ENCODE data around the gene PGLYRP4.

DNA sequence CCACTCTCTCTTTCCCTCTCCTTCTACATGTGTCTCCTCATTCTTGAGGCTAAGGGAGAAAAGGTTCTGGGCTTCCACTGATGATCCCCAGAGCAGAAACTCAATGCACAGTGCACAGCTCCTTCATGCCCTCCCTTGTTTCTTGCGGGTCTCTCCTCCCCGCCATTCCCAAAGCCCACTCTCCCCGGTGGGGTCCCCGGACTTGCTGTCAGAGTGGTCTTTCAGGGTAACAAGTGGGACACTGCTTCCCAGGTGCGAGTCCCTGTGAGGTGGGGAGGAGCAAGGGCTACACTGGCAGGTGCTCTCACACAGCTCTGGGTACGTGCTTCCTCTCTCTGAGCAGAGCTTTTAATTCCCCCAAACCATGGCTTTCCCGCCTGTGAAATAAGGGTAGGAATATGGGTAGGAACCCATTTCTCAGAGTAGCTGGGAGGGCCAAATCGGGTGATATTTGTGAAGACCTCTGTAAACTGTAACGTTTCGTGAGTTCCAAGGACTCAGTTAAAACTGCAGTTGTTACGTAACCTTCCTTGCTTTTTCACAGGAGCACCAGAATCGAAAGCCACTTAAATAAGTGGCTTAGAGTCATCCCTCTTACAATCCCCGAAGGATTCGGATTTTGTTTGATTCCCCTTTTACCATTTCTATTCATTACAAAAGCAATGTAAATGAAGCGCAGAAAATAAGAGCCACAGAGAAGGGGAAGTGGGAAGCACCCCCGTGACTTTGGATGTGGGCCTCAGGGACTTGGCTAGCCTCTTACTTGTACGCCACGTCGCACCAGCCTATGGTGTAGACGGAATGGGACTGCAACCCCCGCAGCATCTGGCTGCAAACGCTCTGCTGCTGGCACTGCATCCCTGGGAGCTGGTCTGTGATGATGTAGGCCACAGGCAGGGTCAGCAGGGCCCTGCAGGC lies 42.1 kb downstream of the PGLYRP4 start:
- TF ChIP-seq POLR2A (IDR thresholded peaks at IDR 0.05) = no peak
- TF ChIP-seq, protein P1, sequence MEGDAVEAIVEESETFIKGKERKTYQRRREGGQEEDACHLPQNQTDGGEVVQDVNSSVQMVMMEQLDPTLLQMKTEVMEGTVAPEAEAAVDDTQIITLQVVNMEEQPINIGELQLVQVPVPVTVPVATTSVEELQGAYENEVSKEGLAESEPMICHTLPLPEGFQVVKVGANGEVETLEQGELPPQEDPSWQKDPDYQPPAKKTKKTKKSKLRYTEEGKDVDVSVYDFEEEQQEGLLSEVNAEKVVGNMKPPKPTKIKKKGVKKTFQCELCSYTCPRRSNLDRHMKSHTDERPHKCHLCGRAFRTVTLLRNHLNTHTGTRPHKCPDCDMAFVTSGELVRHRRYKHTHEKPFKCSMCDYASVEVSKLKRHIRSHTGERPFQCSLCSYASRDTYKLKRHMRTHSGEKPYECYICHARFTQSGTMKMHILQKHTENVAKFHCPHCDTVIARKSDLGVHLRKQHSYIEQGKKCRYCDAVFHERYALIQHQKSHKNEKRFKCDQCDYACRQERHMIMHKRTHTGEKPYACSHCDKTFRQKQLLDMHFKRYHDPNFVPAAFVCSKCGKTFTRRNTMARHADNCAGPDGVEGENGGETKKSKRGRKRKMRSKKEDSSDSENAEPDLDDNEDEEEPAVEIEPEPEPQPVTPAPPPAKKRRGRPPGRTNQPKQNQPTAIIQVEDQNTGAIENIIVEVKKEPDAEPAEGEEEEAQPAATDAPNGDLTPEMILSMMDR (IDR thresholded peaks at IDR 0.05) = no peak

Data from heart left ventricle (tissue), 13 donors.